22Rv1 (cell line): ENCODE measurements around the gene OR2T3.
"Not testable (repeated sequence)": the region's sequence is repeated elsewhere in the genome, so short reads cannot be mapped to it uniquely, and the experiment has no call there.

Experiments used
- ZFX ChIP-seq: fragments of 450-650 bp; IDR thresholded peaks from 2 replicates; pipeline ENCODE4 v1.6.1; 2017; ENCODE audit warnings: antibody characterized with exemption, borderline replicate concordance
- TF ChIP-seq, protein P1 (sequence below): fragments of 450-650 bp; IDR thresholded peaks from 2 replicates; pipeline ENCODE4 v1.5.1; 2017; ENCODE audit warnings: mild to moderate bottlenecking

DNA sequence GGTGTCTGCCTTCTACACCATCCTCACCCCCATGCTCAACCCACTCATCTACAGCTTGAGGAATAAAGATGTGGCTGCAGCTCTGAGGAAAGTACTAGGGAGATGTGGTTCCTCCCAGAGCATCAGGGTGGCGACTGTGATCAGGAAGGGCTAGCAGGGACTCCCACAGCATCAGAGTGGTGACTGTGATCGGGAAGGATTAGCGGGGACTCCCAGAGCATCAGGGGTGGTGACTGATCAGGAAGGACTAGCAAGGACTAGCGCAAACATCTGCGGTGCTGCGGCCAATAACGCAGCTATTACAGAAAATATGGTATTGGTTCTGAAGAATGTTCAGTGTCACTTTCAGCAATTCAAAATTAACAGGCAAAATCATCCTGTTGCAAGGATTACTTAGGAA lies 19.5 kb upstream of the OR2T3 start:
- TF ChIP-seq, protein P1, sequence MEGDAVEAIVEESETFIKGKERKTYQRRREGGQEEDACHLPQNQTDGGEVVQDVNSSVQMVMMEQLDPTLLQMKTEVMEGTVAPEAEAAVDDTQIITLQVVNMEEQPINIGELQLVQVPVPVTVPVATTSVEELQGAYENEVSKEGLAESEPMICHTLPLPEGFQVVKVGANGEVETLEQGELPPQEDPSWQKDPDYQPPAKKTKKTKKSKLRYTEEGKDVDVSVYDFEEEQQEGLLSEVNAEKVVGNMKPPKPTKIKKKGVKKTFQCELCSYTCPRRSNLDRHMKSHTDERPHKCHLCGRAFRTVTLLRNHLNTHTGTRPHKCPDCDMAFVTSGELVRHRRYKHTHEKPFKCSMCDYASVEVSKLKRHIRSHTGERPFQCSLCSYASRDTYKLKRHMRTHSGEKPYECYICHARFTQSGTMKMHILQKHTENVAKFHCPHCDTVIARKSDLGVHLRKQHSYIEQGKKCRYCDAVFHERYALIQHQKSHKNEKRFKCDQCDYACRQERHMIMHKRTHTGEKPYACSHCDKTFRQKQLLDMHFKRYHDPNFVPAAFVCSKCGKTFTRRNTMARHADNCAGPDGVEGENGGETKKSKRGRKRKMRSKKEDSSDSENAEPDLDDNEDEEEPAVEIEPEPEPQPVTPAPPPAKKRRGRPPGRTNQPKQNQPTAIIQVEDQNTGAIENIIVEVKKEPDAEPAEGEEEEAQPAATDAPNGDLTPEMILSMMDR = not testable (repeated sequence)
- not testable (repeated sequence) for TF ChIP-seq ZFX
